Caco-2 (cell line): ENCODE measurements around the gene POLDIP3. TPM values are rescaled to one million over a fixed set of nuclear protein-coding genes. Genes with fewer than 3 reads are reported as not detected.
A peak's percentile ranks its signal among the peaks of the same experiment; 100 is the strongest.

Experiments
- BruUV-seq: library from RNA; stranded (reverse); fragments of 400-500 nt; replicated peaks from 2 replicates; lab custom pipeline; 2021; lab: Mats Ljungman, UMichigan
- CTCF ChIA-PET: fragments of 300-600 bp; sonication (Branson Sonifier 250); formaldehyde crosslinking; loops from one replicate; lab custom pipeline; 2022; ENCODE audit warnings: antibody characterized with exemption; lab: Charles Lee
- POLR2A ChIA-PET: fragments of 300-600 bp; sonication (Branson Sonifier 250); formaldehyde crosslinking; loops from one replicate; lab custom pipeline; 2022; ENCODE audit warnings: antibody characterized with exemption; lab: Charles Lee
- DNase-seq, 2 experiments: peaks; one replicate each; pipeline versions ENCODE4 v3.0.0 to v3.0.0-alpha.2; 2020 to 2022
- H3K27me3 ChIP-seq: replicated peaks from 2 replicates; pipeline ENCODE4 v1.6.0; 2011; ENCODE audit warnings: low read length; ENCODE audit not compliant: control insufficient read depth, insufficient read depth
- H3K36me3 ChIP-seq: 2 replicates; pipeline ENCODE4 v1.5.1; 2011; ENCODE audit warnings: low read length; ENCODE audit not compliant: control insufficient read depth, insufficient read depth
- H3K4me1 ChIP-seq: fragments of 250-450 bp; sonication (Bioruptor Pico); 2 replicates; pipeline ENCODE4 v1.5.1; 2020; ENCODE audit warnings: mild to moderate bottlenecking
- H3K4me3 ChIP-seq: 2 replicates; pipeline ENCODE4 v1.5.1; 2011; ENCODE audit warnings: low read depth, mild to moderate bottlenecking, control low read depth, low read length
- H3K9me3 ChIP-seq: fragments of 250-450 bp; sonication (Bioruptor Pico); 2 replicates; pipeline ENCODE4 v1.5.1; 2020; ENCODE audit warnings: mild to moderate bottlenecking, moderate library complexity
- H3K27ac Mint-ChIP-seq: one replicate; pipeline ENCODE4 v1.8.0; 2022; ENCODE audit warnings: mixed read lengths; ENCODE audit not compliant: unreplicated experiment
- H3K27me3 Mint-ChIP-seq: one replicate; pipeline ENCODE4 v1.8.0; 2022; ENCODE audit warnings: mixed read lengths; ENCODE audit not compliant: insufficient read depth, unreplicated experiment
- H3K36me3 Mint-ChIP-seq: one replicate; pipeline ENCODE4 v1.8.0; 2022; ENCODE audit warnings: mild to moderate bottlenecking, mixed read lengths; ENCODE audit not compliant: insufficient read depth, unreplicated experiment
- H3K4me1 Mint-ChIP-seq: one replicate; pipeline ENCODE4 v1.8.0; 2022; ENCODE audit warnings: low read depth, mixed read lengths; ENCODE audit not compliant: unreplicated experiment
- H3K4me3 Mint-ChIP-seq: one replicate; pipeline ENCODE4 v1.8.0; 2022; ENCODE audit warnings: mild to moderate bottlenecking, moderate library complexity, mixed read lengths; ENCODE audit not compliant: unreplicated experiment
- H3K9me3 Mint-ChIP-seq: one replicate; pipeline ENCODE4 v1.8.0; 2022; ENCODE audit warnings: mixed read lengths; ENCODE audit not compliant: unreplicated experiment
- CTCF ChIP-seq, 2 experiments: fragments of 200-600 bp in 1 of 2; IDR thresholded peaks; 1 replicate in 1 of 2; 2 replicates in 1 of 2; pipeline versions ENCODE4 v1.5.1 to v1.8.0; 2011 to 2022; ENCODE audit warnings: antibody characterized with exemption in 1 of 2, control low read depth in 1 of 2, inconsistent platforms in 1 of 2, low read depth in 1 of 2, low read length in 1 of 2, mild to moderate bottlenecking in 1 of 2, moderate library complexity in 1 of 2; ENCODE audit not compliant: insufficient read depth in 1 of 2, severe bottlenecking in 1 of 2, unreplicated experiment in 1 of 2
- intact Hi-C: fragments of 100-400 bp; cut with micrococcal nuclease; formaldehyde crosslinking; loops from one replicate; pipeline ENCODE4 v1.10.0; 2022; ENCODE audit not compliant: unreplicated experiment
- total RNA-seq: library from RNA; stranded (reverse); gene quantifications from 2 replicates; pipeline ENCODE4 v1.2.3, GENCODE V29; 2022

Gene POLDIP3
- total RNA-seq, 1 experiment from 2014 or later, result 70.8 TPM

GRCh38 chr22:42622061-42622710, 7.5 kb upstream of the POLDIP3 start:
- Mint-ChIP-seq H3K36me3 (peaks cover 50% of the 10 kb centered on the region), H3K9me3 (no peaks in the 10 kb centered on the region), H3K27me3 (no peaks in the 10 kb centered on the region), H3K4me1 (no peaks in the 10 kb centered on the region), H3K27ac (no peak overlapping the region), H3K4me3 (no peak overlapping the region)
- peaks cover 7% of the 10 kb centered on the region for H3K36me3 ChIP-seq
- intact Hi-C loops, result loop anchor here (10.0 kb wide), 1 partner anchor 63 kb away; no protein-coding TSS in a partner anchor
- no peak overlapping the region for H3K4me3 ChIP-seq
- CTCF ChIA-PET, result interaction anchor here (0.6 kb wide), 1 partner anchor 200 kb away, joined by 3 read pairs; no protein-coding TSS in a partner anchor
- no peak for DNase-seq
- no peak for TF ChIP-seq CTCF (IDR thresholded peaks at IDR 0.05; ENCODE audit: insufficient read depth in 1 of 2, low read depth in 1 of 2, low read length in 1 of 2, severe bottlenecking in 1 of 2, unreplicated experiment in 1 of 2)
- no peaks in the 10 kb centered on the region for H3K9me3 ChIP-seq
- no peaks in the 10 kb centered on the region for H3K27me3 ChIP-seq
- POLR2A ChIA-PET, result no interaction called here
- no peaks in the 10 kb centered on the region for H3K4me1 ChIP-seq
- BruUV-seq, result no TSS peak

- peak; percentile 91 to 92 for TF ChIP-seq CTCF (IDR thresholded peaks at IDR 0.05; ENCODE audit: insufficient read depth in 1 of 2, low read depth in 1 of 2, low read length in 1 of 2, severe bottlenecking in 1 of 2, unreplicated experiment in 1 of 2)
- CTCF ChIA-PET, result interaction anchor here (0.7 kb wide), 1 partner anchor 185 kb away, joined by 3 read pairs; no protein-coding TSS in a partner anchor
- Mint-ChIP-seq H3K27ac (no peak overlapping the region), H3K9me3 (no peaks in the 10 kb centered on the region), H3K4me1 (no peaks in the 10 kb centered on the region), H3K4me3 (no peak overlapping the region), H3K36me3 (peaks cover 47% of the 10 kb centered on the region), H3K27me3 (no peaks in the 10 kb centered on the region)
- peak; percentile 73 to 85 for DNase-seq
- BruUV-seq, result no TSS peak
- Histone ChIP-seq H3K9me3 (no peaks in the 10 kb centered on the region), H3K27me3 (no peaks in the 10 kb centered on the region), H3K36me3 (peaks cover 7% of the 10 kb centered on the region), H3K4me1 (no peaks in the 10 kb centered on the region), H3K4me3 (no peak overlapping the region)
- intact Hi-C loops, result loop anchor here (10.0 kb wide), 1 partner anchor 63 kb away; no protein-coding TSS in a partner anchor
- POLR2A ChIA-PET, result interaction anchor here (0.6 kb wide), 1 partner anchor 54 kb away, joined by 3 read pairs; no protein-coding TSS in a partner anchor
Measured at GRCh38 chr22:42621505-42622002, 6.9 kb upstream of the POLDIP3 start.

- intact Hi-C loops, result loop anchor here (10.0 kb wide), 1 partner anchor 65 kb away; no protein-coding TSS in a partner anchor
- no peaks in the 10 kb centered on the region for H3K9me3 ChIP-seq
- Mint-ChIP-seq H3K9me3 (no peaks in the 10 kb centered on the region), H3K36me3 (peaks cover 44% of the 10 kb centered on the region), H3K4me3 (no peak overlapping the region), H3K27ac (no peak overlapping the region), H3K4me1 (no peaks in the 10 kb centered on the region), H3K27me3 (no peaks in the 10 kb centered on the region)
- ChIA-PET CTCF (no interaction called here), POLR2A (no interaction called here)
- no peak for DNase-seq
- H3K36me3 ChIP-seq, result peaks cover 7% of the 10 kb centered on the region
- H3K27me3 ChIP-seq, result no peaks in the 10 kb centered on the region
- no peak overlapping the region for H3K4me3 ChIP-seq
- no peaks in the 10 kb centered on the region for H3K4me1 ChIP-seq
- TF ChIP-seq CTCF (IDR thresholded peaks at IDR 0.05; ENCODE audit: insufficient read depth in 1 of 2, low read depth in 1 of 2, low read length in 1 of 2, severe bottlenecking in 1 of 2, unreplicated experiment in 1 of 2), result no peak
- BruUV-seq, result no TSS peak
Measured at GRCh38 chr22:42620084-42620483, 5.4 kb upstream of the POLDIP3 start.
